Putamen (tissue), 1 donor: ENCODE data around the gene KRT38.

ENCODE experiments used
- DNase-seq: peaks from one replicate; pipeline ENCODE4 v3.0.0-alpha.2; 2016; ENCODE audit warnings: low spot score

The KRT38 gene

DNA sequence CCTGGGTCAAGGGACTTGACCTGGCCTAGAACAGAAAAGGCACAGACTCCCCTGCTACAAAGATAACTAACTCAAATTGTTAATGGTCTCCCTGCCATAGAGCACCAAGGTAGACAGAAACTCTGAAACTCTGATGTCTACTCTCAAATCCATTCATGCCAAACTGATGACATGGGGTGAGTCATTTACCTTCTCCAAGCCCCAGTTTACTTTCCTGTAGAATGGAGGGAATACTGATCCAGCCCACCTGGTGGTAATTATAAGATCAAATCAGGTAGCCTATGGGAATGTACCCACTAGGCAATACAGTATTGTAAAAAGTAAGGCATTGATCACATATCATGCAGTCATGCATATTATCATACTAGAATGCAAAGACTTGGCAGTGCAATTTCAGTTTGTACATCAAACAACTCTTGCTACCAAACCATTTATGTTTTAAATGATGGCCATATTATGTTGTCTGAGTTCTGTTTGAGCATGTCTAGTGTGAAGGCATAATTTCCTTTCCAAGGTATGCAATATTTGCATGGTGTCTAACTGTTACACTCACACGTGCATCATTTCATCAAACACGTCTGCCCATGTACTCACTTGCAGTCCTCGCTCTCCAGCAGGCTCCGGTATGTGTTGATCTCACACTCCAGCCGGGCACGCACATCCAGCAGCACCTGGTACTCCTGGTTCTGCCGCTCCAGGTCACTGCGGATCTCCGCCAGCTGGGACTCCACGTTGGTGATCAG is 46.4 kb downstream of the KRT38 start:
- no peak for DNase-seq

DNA sequence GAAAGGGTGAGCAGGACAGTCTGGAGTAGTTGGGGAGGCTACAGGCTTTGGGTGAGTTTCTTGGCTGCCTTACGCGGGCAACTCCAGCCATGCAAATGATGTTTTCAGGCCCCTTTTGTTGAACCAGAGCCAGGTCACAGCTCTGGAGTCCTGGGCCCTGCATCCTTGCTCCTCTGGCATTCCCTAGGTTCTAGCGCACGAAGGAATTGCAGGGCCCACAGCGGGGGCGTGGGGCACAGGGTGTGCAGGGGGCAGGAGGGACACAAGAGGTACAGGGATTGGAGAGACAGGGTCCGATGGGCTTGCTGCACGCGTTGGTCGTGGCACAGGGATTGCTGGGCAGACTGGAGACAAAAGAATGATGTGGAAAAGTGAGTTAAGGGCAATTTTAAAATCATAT is 47.0 kb downstream of the KRT38 start:
- DNase-seq, result no peak

DNA sequence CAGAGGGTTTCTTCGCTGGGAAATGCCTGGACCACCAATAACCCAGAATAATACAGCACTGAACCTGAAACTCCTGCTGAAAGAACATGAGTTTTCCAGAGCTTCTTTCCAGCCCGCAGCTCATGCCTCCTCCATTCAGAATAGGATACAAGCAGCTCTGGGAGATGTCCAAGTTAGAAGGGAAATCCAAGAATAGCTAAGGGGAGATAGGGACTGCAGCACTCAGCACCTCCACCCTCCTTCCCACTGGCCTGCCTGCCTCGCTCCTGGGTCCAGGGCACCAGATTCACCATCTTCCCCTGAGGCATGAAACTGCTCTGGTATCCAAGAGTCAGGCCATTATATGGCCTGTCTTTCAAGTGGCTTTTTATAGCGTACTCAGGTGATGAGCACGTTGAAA is 47.5 kb downstream of the KRT38 start:
- no peak for DNase-seq

DNA sequence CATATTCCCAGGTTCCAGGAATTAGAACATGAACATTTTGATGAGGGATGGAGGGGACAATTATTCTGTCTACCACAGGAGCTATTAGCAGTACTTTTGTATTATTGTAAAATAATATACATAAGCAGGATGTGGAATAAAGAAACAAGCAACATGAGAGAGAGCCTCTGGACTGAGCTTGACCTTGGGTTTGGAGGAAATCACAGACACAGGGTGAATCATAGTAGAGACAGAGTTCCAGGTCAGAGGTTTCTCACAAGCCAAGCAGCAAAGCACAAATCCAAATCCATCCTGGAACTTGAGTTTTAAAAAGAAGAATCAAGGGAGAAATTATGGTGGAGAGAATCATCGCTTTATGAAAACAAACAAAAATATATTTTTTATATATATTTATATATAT is 48.5 kb downstream of the KRT38 start:
- no peak for DNase-seq

DNA sequence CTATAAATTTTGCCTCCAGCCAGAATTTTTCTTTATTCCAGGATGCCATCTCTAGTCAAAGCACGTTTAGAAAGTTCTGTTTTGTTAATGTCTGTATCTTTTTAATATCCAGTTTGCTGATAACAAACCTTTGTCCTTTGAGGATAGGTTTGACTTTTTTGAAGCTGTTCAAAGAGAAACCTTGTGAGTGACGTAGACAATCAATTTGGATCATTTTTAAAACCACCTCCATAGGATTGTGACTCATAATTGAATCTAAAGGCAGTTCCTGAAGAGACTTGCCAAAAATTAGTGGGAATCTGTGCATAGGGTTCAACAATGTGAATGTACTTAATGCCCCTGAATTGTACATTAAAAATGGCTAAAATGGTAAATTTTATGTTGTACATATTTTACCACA is 49.2 kb downstream of the KRT38 start:
- no peak for DNase-seq

DNA sequence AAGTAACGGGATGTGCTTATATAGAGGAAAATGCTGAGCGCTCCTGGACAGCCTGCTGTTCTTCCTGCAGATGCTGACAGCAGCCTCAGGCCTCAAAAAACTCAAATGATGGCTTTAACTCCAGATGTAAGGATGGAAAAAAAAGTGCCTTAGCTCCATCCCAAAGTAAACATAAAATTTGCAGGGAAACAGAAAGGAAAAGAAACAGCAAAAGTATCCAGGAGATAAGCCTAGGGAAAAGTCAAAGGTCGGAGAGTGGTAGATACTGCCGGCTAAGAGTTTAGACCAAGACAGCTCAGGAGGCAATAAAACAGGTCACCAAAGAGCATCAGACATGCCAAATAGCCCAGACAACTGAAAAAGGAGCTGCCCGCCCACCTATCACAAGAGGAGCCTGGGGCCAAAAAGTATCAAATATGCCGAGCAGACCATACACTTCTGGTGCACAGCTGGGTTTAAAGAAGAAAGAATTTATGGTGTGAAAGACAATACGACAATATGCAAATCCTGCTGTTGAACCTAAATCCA is 50.3 kb downstream of the KRT38 start:
- DNase-seq, result no peak

DNA sequence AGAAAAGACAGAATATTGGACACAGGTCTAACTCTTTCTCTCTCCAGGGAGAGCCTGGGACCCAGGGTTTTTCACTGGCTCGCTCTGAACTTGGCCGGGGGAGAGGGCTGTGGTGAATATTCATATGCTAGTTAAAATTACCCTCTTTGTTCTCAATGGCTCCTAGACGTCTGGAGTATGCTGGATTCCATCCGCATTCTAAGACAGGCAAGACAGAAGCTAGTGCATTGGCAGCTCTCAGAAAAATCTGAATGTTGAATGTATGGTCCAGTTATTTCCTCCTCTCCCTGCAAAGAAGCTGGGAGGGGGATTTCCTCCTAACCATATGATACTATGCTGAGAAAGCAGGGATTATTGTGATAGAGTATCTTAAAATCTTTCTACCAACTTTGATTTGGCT is 53.1 kb downstream of the KRT38 start:
- DNase-seq, result no peak

DNA sequence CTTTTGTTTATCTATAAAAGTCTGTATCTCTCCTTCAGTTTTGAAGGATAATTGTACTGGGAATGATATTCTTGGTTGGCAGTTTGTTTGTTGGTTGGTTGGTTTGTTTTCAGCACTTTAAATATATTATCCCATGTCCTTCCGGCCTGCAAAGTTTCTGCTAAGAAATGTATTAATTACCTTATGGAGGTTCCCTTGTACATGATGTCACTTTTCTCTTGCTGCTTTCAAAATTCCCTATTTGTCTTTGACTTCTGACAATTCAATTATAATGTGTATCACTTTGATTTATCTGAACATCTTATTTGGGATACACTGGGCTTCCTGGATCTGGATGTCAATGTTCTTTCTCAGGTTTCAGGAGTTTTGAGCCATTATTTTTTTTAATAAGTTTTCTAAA is 54.6 kb downstream of the KRT38 start:
- DNase-seq, result no peak
